K562 (cell line): ENCODE results near the gene SLC35A2. TPM values are rescaled to one million over a fixed set of nuclear protein-coding genes. Genes with fewer than 3 reads are reported as not detected.

Experiments
- ATAC-seq: fragments of 200-7000 bp; cut with Tn5 transposase; 3 replicates; pipeline ENCODE4 v1.9.1; 2020; ENCODE audit warnings: moderate library complexity
- BruUV-seq: library from RNA; stranded (reverse); fragments of 400-500 nt; replicated peaks from 2 replicates; lab custom pipeline; 2021; lab: Mats Ljungman, UMichigan
- CTCF ChIA-PET: fragments of 300-600 bp; formaldehyde crosslinking; extraction: SDS; loops from one replicate; lab custom pipeline; 2021; ENCODE audit warnings: low intra/inter-chr PET ratio; lab: Yijun Ruan, JAX
- POLR2A ChIA-PET: fragments of 300-600, 350-650 bp; sonication (Branson Sonifier 250); formaldehyde crosslinking; extraction: SDS; loops from one replicate; lab custom pipeline; 2021; ENCODE audit warnings: antibody characterized with exemption, inconsistent platforms; lab: Yijun Ruan, JAX
- DNase-seq, 4 experiments: peaks; one replicate each; pipeline versions ENCODE4 v3.0.0 to v3.0.0-alpha.2; 2011 to 2018; ENCODE audit warnings: low spot score in 3 of 4, mixed read lengths in 3 of 4; ENCODE audit errors: extremely low read depth in 1 of 4
- FAIRE-seq: peaks from 2 replicates; lab custom pipeline; 2011; peaks lifted over from hg19 to GRCh38; lab: Jason Lieb, UNC
- H2AFZ ChIP-seq: 2 replicates; pipeline ENCODE4 v1.6.0; 2011; ENCODE audit warnings: low read depth, low read length, control low read depth, inconsistent platforms
- H3K27ac ChIP-seq: fragments of 200-600 bp; 3 replicates; pipeline ENCODE4 v1.8.0; 2011; ENCODE audit warnings: low read depth, mild to moderate bottlenecking, control low read depth, inconsistent platforms, low read length, moderate library complexity, mixed read lengths; ENCODE audit errors: extremely low read depth
- H3K27me3 ChIP-seq, 2 experiments: fragments of 300-600 bp in 1 of 2; 2 replicates in 1 of 2; 3 replicates in 1 of 2; pipeline versions ENCODE4 v1.6.0 to v1.8.0; 2011; ENCODE audit warnings: inconsistent platforms in 2 of 2, low read length in 2 of 2, mild to moderate bottlenecking in 1 of 2, mixed read lengths in 1 of 2, moderate library complexity in 1 of 2; ENCODE audit not compliant: control insufficient read depth in 2 of 2, insufficient read depth in 2 of 2
- H3K36me3 ChIP-seq: fragments of 300-600 bp; 3 replicates; pipeline ENCODE4 v1.8.0; 2011; ENCODE audit warnings: mild to moderate bottlenecking, low read length, inconsistent platforms; ENCODE audit not compliant: control insufficient read depth, insufficient read depth
- H3K4me1 ChIP-seq, 2 experiments: fragments of 200-600 bp in 1 of 2; replicated peaks in 1 of 2; 2 replicates in 1 of 2; 3 replicates in 1 of 2; pipeline versions ENCODE4 v1.5.1 to v1.8.0; 2011; ENCODE audit warnings: inconsistent platforms in 2 of 2, low read length in 2 of 2, mild to moderate bottlenecking in 1 of 2, mixed read lengths in 1 of 2, moderate library complexity in 1 of 2; ENCODE audit not compliant: control insufficient read depth in 2 of 2, insufficient read depth in 2 of 2
- H3K4me2 ChIP-seq: 2 replicates; pipeline ENCODE4 v1.6.1; 2011; ENCODE audit warnings: low read length, control low read depth, inconsistent platforms, mixed read lengths; ENCODE audit not compliant: insufficient read depth
- H3K4me3 ChIP-seq: fragments of 200-600 bp; sonication (generic), shearing (Covaris generic); 2 replicates; pipeline ENCODE4 v1.5.1; 2016; ENCODE audit warnings: control low read depth, inconsistent platforms
- H3K79me2 ChIP-seq: fragments of 200-600 bp; 3 replicates; pipeline ENCODE4 v1.8.0; 2011; ENCODE audit warnings: low read length, inconsistent platforms; ENCODE audit not compliant: control insufficient read depth, insufficient read depth
- H3K9ac ChIP-seq, 2 experiments: 2 replicates each; pipeline versions ENCODE4 v1.6.0 to v1.6.1; 2011; ENCODE audit warnings: low read depth in 2 of 2, low read length in 2 of 2, control low read depth in 1 of 2, inconsistent platforms in 1 of 2, mild to moderate bottlenecking in 1 of 2, mixed read lengths in 1 of 2; ENCODE audit not compliant: insufficient read depth in 1 of 2
- H3K9me1 ChIP-seq: one replicate; pipeline ENCODE4 v1.6.0; 2011; ENCODE audit warnings: inconsistent platforms, mild to moderate bottlenecking, low read length, moderate library complexity; ENCODE audit not compliant: control insufficient read depth, insufficient read depth
- H3K9me3 ChIP-seq: replicated peaks from 2 replicates; pipeline ENCODE4 v1.5.1; 2011; ENCODE audit warnings: low read depth, low read length, inconsistent platforms; ENCODE audit not compliant: control insufficient read depth, insufficient read depth
- H4K20me1 ChIP-seq: replicated peaks from 2 replicates; pipeline ENCODE4 v1.6.1; 2011; ENCODE audit warnings: low read length, inconsistent platforms, mixed read lengths; ENCODE audit not compliant: control insufficient read depth, insufficient read depth
- BACH1 ChIP-seq: fragments of 200-800 bp; sonication (Bioruptor generic); IDR thresholded peaks from 2 replicates; pipeline ENCODE4 v1.6.1; 2016; ENCODE audit warnings: missing genetic modification characterization, missing compliant biosample characterization
- ETV6 ChIP-seq, 3 experiments: fragments of 150-350 bp in 1 of 3; sonication (generic) in 1 of 3; formaldehyde crosslinking in 1 of 3; IDR thresholded peaks; 2 replicates each; pipeline versions ENCODE4 v1.6.1 to v1.8.0; 2014 to 2022; ENCODE audit warnings: borderline replicate concordance in 2 of 3, low read depth in 2 of 3, antibody characterized with exemption in 1 of 3, low read length in 1 of 3, mild to moderate bottlenecking in 1 of 3, missing genetic modification reagents in 1 of 3
- GTF2E2 ChIP-seq: fragments of 200-800 bp; sonication (Bioruptor generic); IDR thresholded peaks from 2 replicates; pipeline ENCODE4 v1.6.1; 2016; ENCODE audit warnings: missing genetic modification characterization, missing compliant biosample characterization
- ZNF197 ChIP-seq: fragments of 200-800 bp; sonication (Bioruptor generic); IDR thresholded peaks from 2 replicates; pipeline ENCODE4 v1.6.1; 2016; ENCODE audit warnings: low read depth, missing genetic modification characterization, missing compliant biosample characterization
- ZNF311 ChIP-seq: fragments of 250-450 bp; sonication (Bioruptor Pico); IDR thresholded peaks from 2 replicates; pipeline ENCODE4 v1.4.0; 2020; ENCODE audit warnings: mild to moderate bottlenecking, moderate library complexity
- ZNF586 ChIP-seq: fragments of 450-650 bp; formaldehyde crosslinking; conservative IDR thresholded peaks from 2 replicates; pipeline ENCODE4 v1.4.0; 2020; ENCODE audit warnings: mild to moderate bottlenecking, moderate library complexity
- WGBS: fragments of 100-300 bp; shearing (Covaris generic); methylation state at CpG from one replicate; pipeline ENCODE4 v1.1.6; 2016; ENCODE audit warnings: low coverage, mixed read lengths; ENCODE audit not compliant: insufficient coverage; ENCODE audit errors: missing lambda C conversion rate; 5-methylcytosine and 5-hydroxymethylcytosine counted together
- in situ Hi-C: fragments of 300-500 bp; cut with MboI; formaldehyde crosslinking; loops from 4 replicates; pipeline ENCODE4 v1.15.0; 2018; ENCODE audit warnings: inconsistent platforms, mixed read lengths
- intact Hi-C: fragments of 100-400 bp; cut with micrococcal nuclease; formaldehyde crosslinking; loops from 2 replicates; pipeline ENCODE4 v1.14.2; 2022
- polyA plus RNA-seq, 8 experiments: library from polyadenylated mRNA; depleted of rRNA in 4 of 8; stranded (reverse) in 5 of 8; unstranded in 3 of 8; fragments of >200 nt; fragmentation: Nextera tagmentation in 2 of 8; fragmentation: Illumina TruSeq in 1 of 8; extraction: Ambion mirVana in 2 of 8; extraction: Trizol in 1 of 8; gene quantifications; 2 replicates each; pipeline versions ENCODE4 v1.2.1 to v1.2.3, GENCODE V29; 2011 to 2014; ENCODE audit warnings: inconsistent platforms in 1 of 8, missing spikeins in 1 of 8
- total RNA-seq, 7 experiments: library from RNA; depleted of rRNA in 6 of 7; stranded (reverse); fragments of >200 nt in 6 of 7; fragmentation: Illumina TruSeq in 2 of 7; extraction: Trizol in 2 of 7; gene quantifications; 2 replicates each; pipeline versions ENCODE4 v1.2.1 to v1.2.3, GENCODE V29; 2011 to 2021; ENCODE audit warnings: low replicate concordance in 1 of 7

The SLC35A2 gene
- total and polyA plus RNA-seq, 9 of the 15 experiments (the other 6 are each of a cell fraction or from before 2014, with no cell fraction given), result 3.3 to 38.9 (median 20.0) TPM

- Histone ChIP-seq H3K4me3 (no peak overlapping the region; the same call in 1 of the 2 replicates), H3K27ac (peak overlapping the region; percentile 91), H3K9me3 (no peaks in the 10 kb centered on the region), H3K4me2 (peak overlapping the region; percentile 70), H3K4me1 (peaks cover 44 to 54% of the 10 kb centered on the region in 2 experiments), H3K36me3 (peaks cover 71% of the 10 kb centered on the region), H3K79me2 (peaks cover 66% of the 10 kb centered on the region), H3K9ac (peak overlapping the region; percentile 70 to 79; a peak in 3 of 4 replicates), H4K20me1 (no peaks in the 10 kb centered on the region), H3K9me1 (no peaks in the 10 kb centered on the region), H3K27me3 (no peaks in the 10 kb centered on the region), H2AFZ (no peak overlapping the region)
- FAIRE-seq (no peak), ATAC-seq (no peak), DNase-seq (no peak)
- intact Hi-C loops, result loop anchor here (1.0 kb wide), 2 partner anchors 17 to 107 kb away; partner anchors contain the start of genes PIM2 and TFE3
- ChIA-PET POLR2A (interaction anchor here (0.8 to 1.1 kb wide), 3 partner anchors 9 to 25 kb away, joined by 3 read pairs; no protein-coding TSS in a partner anchor), CTCF (interaction anchor here (0.8 kb wide), 1 partner anchor 19 kb away, joined by 3 read pairs; no protein-coding TSS in a partner anchor)
- TF ChIP-seq ZNF586 (CRISPR knock-in tag) (no peak), ZNF197 (CRISPR knock-in tag) (0 out of 2 replicates have a peak, but pooled peaks have one; percentile 19), BACH1 (tag) (0 out of 2 replicates have a peak, but pooled peaks have one; percentile 3), GTF2E2 (tag) (0 out of 2 replicates have a peak, but pooled peaks have one; percentile 34), ZNF311 (peak; percentile 36; the same call in 1 of the 2 replicates), ETV6 (IDR thresholded peaks at IDR 0.05; ENCODE audit: borderline replicate concordance in 1 of 2, low read depth in 2 of 2, low read length in 1 of 2) (0 out of 4 replicates have a peak, but pooled peaks of 1 of the 2 experiments have one; percentile 4), ETV6 (CRISPR knock-in tag; IDR thresholded peaks at IDR 0.05; ENCODE audit: borderline replicate concordance) (no peak)
- in situ Hi-C loops, result no loop called here
- no TSS peak for BruUV-seq
- 73% methylated on average over 7 of the region's 8 CpGs for WGBS
These were observed 25.1 kb upstream of the SLC35A2 start for GRCh38 chrX:48936429-48937053.
